CD4-positive, alpha-beta T cell treated with Interleukin-12 subunit alpha and Interleukin-12 subunit beta, for 1 hour (primary cell): ENCODE data around the gene FBXL19.

Source experiments
- DNase-seq: peaks from one replicate; pipeline ENCODE4 v3.0.0-alpha.2; 2020

FBXL19 gene

DNA sequence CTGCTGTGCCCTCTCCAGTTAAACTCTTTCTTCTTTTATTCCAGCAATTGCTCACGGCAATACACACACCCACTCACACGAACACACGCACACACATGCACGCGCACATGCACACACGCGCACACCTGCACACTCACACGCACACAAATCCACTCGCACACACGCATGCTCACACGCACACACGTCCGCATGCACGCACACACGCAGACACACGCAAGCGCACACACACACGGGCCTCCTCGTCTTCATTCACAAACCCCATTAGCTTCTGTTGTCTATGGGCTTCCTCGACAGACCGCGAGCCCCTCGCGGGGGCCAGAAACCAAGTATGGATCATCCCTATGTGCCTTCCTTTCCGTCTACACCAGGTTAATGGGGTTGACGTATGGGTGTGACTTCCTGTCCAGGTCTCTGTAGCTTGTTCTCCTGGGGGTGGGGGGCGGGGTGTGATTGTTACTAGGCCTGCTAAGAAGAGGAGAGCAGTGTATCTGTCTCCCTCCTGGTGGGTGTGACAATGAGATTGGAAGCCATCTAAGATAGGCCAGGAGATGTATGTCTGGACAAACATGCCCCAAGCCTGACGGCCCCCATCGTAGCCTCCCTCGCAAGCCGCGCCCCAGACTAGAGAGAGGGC lies 27.6 kb upstream of the FBXL19 start:
- no peak for DNase-seq

DNA sequence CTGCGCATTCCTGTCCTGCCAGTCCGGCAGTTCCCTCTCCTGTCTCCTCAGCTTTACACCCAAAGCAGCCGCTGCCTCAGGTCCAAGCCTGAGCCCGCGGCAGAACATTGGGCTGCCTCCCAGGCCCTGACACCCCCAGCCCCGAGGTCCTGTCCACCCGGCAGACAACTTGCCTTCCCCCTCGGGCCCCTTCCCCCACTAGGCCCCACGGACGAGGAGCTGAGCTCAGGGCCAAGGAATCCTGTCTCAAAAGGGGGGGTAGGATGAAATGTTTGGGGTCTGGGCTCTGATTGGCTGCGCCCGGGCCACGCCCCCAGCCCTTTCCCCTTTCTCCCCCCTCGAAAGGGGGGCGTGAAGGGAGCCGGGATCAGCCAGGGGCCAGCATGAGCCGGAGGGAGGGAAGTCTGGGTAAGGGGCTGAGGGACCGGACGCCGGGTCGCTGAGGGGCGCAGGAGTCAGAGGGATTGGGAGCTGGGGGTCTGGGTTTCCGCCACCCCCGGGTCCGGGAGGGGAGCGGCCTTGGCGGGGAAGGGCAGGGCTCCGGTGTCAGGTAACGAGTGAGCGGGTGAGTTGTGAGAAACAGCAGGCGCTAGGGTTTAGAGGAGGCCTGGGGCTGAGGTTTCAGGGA lies 27.0 kb upstream of the FBXL19 start, which contains the start of gene CTF1:
TSS of gene CTF1 (plus strand) at position 354 of the 628 bp plus-strand sequence. CDS start at position 384, 30 bp downstream.
- no peak for DNase-seq

DNA sequence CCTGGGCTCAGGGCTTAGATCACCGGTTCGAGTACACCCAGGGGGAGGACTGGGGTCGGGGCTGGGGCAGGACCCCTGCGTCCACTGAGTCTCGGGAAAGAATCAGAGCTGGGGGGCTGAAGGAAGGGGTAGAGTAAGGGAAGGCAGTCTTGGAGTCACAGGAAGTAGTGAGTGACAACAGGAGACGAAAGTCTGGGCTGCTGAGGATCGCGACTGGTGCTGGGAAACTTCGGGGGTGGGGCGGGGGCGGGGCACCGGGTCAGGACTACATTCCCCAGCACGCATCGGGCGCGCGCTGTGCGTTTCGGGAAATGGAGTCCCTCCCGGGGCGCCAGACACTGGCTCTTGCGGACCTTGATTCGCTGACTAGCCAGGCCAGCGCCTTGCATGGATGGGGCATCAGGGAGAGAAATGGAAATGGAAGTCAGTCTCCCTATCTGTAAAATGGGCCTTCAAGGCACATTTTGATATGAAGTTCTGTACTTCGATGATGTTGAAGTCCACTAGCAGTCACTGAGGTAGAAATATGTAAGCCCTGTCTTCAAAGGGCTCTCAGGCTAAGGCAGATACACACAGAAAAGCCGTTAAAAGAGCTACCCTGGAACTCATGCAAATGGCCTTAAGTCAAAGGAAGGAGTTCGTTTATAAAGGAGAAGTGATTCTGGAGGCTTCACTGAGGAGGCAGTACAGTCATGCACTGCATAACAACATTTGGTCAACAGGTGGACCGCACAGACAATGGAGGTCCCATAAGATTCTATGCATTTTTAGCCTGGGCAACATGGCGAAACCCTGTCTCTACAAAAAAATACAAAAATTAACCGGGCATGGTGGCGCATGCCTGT lies 26.3 kb upstream of the FBXL19 start:
- DNase-seq, result peak; percentile 81

DNA sequence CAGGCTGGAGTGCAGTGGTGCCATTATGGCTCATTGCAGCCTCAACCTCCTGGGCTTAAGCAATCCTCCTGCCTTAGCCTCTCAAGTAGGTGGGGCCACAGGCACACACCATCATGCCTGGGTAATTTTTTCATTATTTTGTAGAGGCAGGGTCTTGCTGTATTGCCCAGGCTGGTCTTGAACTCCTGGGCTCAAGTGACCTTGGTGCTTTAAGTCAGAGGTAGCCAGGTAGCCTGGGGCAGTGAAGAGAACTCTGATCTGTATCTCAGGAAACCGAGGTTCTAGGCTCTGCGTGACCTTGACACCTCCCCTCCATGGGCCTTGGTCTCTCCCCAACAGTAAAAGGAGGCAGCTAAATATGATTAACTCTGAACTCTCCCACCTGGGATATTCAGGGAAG lies 23.6 kb upstream of the FBXL19 start:
- DNase-seq, result no peak

DNA sequence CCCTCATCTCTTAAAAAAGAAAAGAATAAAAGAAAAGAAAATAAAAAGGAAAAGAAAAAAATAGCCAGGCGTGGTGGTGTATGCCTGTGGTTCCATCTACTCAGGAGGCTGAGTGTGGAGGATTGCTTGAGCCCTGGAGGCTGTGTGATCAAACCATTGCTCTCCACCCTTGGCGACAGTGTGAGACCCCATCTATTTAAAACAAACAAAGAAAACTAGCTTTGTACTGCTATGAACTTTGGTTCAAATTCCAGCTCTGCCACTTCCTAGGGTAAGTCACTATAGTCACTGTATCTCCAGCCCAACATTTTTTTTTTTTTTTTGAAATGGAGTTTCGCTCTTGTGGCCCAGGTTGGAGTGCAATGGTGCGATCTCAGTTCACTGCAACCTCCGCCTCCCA lies 22.8 kb upstream of the FBXL19 start:
- no peak for DNase-seq

DNA sequence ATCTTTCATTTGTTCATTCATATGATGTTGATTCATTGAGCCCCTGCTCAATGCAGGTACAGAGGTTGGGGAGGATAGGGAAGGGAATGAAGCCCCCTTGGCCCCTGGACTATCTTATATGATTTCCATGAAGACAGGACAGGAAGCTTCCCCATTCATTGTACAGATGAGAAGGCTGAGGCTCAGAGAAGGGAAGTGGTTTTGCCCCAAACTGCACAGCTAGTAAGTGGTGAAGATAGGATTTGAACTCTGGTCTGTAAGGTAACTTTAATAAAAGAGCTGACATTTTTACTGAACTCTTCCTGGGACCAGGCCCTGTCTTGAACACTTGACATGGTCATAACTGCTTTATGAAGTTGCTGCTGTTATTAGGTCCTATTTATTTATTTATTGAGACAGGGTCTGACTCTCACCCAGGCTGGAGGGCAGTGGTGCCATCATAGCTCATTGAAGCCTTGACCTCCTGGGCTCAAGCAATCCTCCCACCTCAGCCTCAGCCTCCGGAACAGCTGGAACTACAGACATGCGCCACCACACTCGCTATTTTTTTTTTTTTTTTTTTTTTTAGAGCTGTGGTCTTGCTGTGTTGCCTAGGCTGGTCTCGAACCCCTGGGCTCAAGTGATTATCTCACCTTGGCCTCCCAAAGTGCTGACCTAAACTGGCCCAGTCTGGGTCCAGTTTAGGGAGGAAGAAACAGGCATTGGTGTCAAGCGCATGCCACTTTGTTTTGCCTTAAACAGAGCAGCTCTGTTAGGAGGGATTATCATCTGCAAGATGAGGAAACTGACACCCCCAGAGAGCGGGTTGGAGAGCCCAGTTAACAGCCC lies 22.0 kb upstream of the FBXL19 start:
- no peak for DNase-seq

DNA sequence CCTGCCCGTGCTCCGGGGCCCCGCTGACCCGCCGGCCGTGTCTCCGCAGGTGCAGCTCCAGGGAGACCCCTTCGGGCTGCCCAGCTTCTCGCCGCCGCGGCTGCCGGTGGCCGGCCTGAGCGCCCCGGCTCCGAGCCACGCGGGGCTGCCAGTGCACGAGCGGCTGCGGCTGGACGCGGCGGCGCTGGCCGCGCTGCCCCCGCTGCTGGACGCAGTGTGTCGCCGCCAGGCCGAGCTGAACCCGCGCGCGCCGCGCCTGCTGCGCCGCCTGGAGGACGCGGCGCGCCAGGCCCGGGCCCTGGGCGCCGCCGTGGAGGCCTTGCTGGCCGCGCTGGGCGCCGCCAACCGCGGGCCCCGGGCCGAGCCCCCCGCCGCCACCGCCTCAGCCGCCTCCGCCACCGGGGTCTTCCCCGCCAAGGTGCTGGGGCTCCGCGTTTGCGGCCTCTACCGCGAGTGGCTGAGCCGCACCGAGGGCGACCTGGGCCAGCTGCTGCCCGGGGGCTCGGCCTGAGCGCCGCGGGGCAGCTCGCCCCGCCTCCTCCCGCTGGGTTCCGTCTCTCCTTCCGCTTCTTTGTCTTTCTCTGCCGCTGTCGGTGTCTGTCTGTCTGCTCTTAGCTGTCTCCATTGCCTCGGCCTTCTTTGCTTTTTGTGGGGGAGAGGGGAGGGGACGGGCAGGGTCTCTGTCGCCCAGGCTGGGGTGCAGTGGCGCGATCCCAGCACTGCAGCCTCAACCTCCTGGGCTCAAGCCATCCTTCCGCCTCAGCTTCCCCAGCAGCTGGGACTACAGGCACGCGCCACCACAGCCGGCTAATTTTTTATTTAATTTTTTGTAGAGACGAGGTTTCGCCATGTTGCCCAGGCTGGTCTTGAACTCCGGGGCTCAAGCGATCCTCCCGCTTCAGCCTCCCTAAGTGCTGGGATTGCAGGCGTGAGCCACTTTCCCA lies 21.1 kb upstream of the FBXL19 start:
- DNase-seq, result peak; percentile 63

DNA sequence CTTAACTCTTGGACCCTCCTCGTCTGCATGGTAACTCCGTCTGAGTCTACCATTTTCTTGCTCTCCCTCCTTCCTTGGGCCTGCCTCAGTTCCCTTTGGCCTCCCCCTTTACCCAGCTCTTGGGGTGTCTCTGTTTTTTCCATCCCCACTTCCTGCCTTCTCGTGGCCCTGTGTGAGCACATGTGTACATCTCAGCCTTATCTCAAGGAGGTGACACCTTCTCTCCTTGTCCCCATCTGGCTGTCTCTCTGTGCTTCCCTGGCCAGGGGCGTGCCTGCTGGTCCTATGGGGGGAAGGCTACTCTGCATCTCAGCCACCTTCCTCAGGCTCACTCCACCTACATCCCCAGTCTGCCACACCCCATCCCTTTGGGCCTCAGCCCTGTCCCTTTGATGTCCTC lies 20.4 kb upstream of the FBXL19 start:
- no peak for DNase-seq

DNA sequence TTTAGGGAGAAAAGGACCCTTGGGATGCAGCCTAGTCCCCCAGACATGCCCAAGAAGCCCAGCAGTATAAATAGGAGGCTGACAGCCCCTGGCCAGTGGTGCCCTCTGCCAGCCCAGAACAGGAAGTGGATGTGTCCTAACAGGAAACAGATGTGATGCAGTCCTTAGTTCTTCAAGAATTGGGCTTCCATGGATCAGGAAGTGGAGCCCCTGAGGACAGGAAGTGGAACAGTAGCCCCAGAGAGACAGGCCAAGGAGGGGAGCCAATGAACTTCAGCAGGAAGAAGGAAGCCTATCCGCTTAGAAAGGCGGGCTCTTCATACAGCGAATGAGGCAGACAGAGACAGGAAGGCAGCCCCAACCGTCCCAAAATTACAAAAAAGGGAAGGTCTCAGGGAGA lies 19.8 kb upstream of the FBXL19 start:
- DNase-seq, result no peak

DNA sequence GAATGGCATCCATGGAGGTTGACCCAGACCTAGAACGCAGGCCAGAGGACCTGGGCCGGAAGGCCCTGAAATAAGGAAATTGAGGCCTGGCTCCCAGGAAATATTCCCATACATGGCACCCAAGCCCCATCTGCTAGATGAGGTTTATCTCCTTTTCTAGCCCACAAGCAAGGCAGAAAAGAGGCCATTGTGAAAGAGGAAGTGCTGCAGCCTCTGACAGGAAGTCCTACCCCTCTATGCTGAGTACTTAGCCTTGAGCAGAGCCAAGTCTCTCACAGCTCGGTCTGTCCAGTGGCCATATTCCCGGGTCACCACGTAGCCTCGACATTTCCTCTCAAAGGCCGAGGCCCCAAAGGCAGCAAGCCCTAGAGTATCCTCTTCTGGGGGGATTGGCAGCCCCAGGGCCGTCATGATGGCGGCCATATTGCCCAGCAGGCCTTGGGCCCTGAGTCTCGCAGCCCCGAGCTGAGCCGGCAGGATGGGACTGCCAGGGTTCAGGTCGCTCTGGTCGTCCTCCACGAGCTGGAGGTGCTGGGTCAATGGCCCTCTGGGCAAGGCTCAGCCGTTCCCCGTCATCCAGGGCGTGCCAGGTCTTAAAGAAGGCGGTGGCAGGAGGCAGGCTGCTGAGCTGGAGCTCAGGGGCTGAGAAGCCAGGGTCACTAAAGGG lies 19.1 kb upstream of the FBXL19 start:
- no peak for DNase-seq

DNA sequence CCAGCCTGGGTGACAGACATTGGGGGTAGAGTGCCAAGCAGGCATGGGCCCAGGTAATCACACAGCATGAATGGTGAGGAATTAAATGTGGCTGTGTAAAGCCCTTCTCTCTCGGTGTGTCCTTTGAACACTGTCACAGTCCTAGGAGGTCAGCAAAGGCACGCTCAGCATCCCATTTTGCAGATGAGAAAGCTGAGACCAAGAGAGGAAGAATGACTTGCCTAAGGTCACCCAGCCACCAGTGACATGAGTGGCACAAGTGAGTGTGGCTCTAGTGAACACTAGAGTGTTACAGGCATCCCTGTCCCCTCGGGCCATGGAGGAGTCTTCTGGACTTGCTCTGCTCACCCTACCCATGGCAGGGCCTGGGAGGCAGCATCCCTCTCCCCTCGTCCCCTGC lies 16.3 kb upstream of the FBXL19 start:
- no peak for DNase-seq

DNA sequence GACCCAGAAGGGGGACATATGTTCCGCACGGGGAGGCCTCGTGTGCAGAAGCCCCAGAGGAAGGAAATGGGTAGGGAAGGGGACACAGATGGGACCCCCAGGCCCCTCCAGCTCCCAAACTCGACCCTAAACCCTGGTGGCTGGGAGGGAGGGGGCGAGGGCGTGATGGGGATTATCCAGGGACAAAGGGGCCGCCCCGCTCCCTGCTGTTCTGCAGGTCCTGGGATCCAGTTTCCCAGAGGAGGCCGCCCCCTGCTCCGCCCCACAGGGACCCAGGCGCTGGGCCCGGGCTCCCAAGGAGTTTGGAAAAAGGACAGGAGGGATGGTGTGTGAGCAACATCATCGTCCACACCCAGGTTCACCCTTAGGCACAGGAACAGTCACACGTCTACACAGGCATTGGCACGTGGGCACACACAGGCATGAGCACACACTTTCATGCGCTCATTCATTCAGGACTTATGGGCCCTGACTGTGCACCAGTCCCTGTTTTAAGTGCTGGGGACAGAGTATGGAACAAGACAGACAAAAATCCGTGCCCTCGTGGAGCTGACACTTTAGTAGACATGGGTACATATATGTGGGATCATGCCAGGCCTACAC lies 12.8 kb upstream of the FBXL19 start:
- no peak for DNase-seq

DNA sequence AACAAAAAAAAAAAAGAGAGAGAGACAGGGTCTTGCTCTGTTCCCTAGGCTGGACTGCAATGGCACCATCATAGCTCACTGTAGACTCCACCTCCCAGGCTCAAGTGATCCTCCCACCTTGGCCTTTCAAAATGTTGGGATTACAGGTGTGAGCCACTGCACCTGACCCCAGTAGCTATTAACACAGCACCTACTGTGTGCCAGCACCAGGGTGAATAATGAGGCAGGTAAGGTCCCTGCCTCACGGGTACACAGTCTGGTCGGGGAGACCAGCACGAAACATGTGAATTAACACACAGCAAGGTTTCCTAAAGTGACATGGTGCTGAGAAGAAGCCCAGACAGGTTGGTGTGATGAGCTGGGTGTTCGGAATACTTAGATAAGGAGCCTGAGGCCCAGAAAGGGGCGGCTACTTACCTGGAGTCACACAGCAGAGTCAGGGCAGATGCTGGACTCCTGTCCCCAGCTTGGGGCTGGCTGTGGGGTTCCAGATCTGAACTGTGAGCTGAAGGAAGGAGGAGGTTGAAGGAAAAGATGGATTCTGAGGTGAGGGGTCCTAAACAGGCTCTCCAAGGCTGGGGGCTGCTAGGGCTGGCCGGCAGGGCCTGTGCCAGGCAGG lies 10.5 kb upstream of the FBXL19 start:
- DNase-seq, result no peak

DNA sequence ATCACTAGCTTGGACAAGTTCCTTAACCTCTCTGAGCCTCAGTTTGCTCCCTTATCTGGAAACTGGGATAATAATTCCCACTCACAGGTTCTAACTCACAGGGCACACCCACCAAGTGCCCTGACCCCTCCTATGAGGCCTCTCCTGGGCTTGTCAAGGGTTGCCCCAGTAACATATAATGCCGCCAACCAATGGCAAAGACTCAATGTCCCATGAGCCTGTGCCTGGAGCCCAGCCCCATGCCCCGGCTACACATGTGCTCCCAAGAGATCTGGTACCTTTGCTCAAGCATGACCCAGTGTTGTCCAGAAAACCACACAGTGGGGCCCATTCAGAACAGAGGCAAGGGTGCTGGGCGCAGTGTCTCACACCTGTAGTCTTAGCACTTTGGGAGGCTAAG lies 8.5 kb upstream of the FBXL19 start:
- no peak for DNase-seq

DNA sequence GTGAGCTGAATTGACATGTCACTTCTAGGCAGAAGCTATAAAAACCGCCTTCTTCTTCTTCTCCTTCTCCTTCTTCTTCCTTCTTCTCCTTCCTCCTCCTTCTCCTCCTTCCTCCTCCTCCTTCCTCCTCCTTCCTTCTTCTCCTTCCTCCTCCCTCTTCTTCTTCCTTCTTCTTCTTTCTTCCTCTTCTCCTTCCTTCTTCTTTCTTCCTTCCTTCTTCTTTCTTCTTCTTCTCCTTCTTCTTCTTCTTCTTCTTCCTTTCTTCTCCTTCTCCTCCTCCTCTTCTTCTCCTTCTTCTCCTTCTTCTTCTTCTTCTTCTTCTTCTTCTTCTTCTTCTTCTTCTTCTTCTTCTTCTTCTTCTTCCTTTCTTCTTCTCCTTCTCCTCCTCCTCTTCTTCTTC lies 4.8 kb upstream of the FBXL19 start:
- DNase-seq, result no peak

DNA sequence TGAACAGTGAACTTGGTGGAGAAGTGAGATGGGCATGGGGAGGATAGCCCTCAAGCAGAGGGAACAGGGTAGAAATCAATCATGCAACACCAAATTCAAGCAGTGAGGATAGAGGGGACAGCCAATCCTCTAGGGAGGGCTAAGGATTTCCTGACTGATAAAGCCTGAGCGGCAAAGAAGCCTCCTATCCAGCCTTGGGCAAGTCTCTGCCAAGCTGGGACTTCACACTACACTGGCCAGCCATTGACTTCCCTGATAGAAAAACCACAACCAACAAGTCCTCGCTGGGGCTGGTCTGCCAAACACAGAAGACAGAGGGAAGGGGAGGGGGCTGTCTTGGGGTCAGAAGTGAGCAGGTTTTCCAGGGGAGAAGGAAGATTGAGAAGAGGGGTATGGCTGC lies 2.5 kb upstream of the FBXL19 start:
- DNase-seq, result no peak

DNA sequence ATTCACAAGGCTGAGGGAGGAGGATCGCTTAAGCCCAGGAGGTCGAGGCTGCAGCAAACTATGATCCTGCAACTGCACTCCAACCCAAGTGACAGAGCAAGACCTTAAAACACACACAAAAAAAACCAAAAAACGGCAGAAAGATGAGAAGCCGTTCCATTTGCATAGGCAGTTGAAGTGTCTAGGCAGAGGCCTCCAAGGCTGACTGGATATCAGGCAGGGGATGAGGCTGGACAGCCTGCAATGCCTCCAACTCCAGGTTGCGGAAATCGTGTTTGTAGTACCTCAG lies 2.0 kb upstream of the FBXL19 start:
- no peak for DNase-seq

DNA sequence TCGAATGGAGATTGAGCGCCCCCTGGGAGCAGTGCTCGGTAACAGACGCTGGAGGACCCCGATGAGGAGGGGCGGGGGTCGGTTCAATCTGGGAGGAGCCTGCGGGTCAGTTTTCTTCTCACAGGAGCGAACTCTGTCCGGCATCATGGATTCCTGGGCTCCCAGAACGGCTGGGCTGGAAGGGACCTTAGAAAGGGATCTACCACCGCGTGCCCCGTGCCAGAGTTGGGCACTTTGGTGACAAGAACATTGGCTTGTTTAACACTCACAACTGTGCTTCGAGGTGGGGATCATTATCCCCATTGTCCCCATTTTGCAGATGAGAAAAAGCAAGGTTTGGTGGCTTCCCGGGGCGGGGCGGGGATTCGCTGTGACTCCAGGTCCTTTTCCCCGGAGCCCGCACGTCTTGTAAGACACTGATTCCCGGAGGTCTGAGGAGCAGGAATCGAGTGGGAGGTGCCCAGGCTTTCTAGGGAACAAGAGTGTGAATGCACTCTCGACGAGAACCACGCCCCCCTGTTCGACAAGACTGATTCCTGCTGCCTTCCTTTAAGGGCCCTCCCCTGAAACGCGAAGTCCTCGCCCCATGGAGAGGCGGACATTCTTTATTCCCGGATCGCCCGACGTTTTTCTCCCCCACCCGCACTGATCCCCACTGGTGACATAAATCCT lies 1.5 kb upstream of the FBXL19 start:
- peak; percentile 89 for DNase-seq

DNA sequence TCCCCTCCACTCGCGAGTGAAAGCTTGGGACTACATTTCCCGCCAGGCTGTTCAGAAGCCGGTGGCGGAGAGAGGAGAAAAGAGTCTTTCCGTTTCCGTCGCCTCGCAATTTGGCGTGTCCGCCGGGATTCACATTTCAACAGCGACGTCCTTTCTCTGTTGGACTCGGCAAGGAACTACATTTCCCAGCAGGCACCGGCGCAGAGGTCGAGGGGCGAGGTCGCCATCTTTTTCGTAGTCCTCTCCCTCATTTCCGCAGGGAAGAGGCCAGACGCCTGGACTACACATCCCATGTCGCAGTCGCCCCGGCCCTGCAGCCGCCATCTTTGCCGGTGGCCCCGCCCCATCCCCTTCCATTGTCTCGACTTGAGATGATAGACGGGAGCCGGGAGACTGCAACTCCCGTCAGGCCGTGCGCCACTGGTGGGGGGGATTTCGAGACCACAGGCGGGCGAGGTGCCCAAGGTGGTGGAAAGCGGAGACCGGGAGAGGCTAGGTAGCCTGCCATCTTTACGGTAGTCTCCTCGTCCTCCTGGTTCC lies 882 bp upstream of the FBXL19 start:
- DNase-seq, result peak; percentile 100
